HepG2 (cell line): Measurements from ENCODE around the gene CYB5A. TPM values are rescaled to one million over a fixed set of nuclear protein-coding genes. Genes with fewer than 3 reads are reported as not detected.

Source experiments
- ARNTL ChIP-seq: sonication (generic); formaldehyde crosslinking; IDR thresholded peaks from 2 replicates; pipeline ENCODE4 v1.4.0; 2020; ENCODE audit warnings: mild to moderate bottlenecking, missing genetic modification reagents
- ATRX ChIP-seq: sonication (generic); formaldehyde crosslinking; IDR thresholded peaks from 2 replicates; pipeline ENCODE4 v1.4.0; 2020; ENCODE audit warnings: missing genetic modification reagents, borderline replicate concordance
- BORCS8-MEF2B ChIP-seq: sonication (generic); formaldehyde crosslinking; IDR thresholded peaks from 2 replicates; pipeline ENCODE4 v1.8.0; 2022; ENCODE audit warnings: mild to moderate bottlenecking, missing genetic modification reagents
- CREB3 ChIP-seq: sonication (generic); formaldehyde crosslinking; IDR thresholded peaks from 2 replicates; pipeline ENCODE4 v1.5.0; 2020; ENCODE audit warnings: missing genetic modification reagents
- DBP ChIP-seq: sonication (generic); formaldehyde crosslinking; IDR thresholded peaks from 2 replicates; pipeline ENCODE4 v1.4.0; 2020; ENCODE audit warnings: missing genetic modification reagents; ENCODE audit errors: not compliant biosample characterization
- ELF3 ChIP-seq: IDR thresholded peaks from 2 replicates; pipeline ENCODE4 v1.6.1; 2016; ENCODE audit warnings: missing genetic modification reagents, missing compliant biosample characterization
- GATA4 ChIP-seq: sonication (generic); IDR thresholded peaks from 2 replicates; pipeline ENCODE4 v1.6.1; 2016; ENCODE audit warnings: antibody characterized with exemption, low read depth, borderline replicate concordance
- GFI1 ChIP-seq: sonication (generic); formaldehyde crosslinking; IDR thresholded peaks from 2 replicates; pipeline ENCODE4 v1.5.0; 2020; ENCODE audit warnings: missing genetic modification reagents, mild to moderate bottlenecking, borderline replicate concordance
- GMEB1 ChIP-seq: sonication (generic); formaldehyde crosslinking; IDR thresholded peaks from 2 replicates; pipeline ENCODE4 v1.5.1; 2020; ENCODE audit warnings: missing genetic modification reagents, mild to moderate bottlenecking, borderline replicate concordance
- GPN1 ChIP-seq: sonication (generic); formaldehyde crosslinking; IDR thresholded peaks from 2 replicates; pipeline ENCODE4 v1.5.1; 2020; ENCODE audit warnings: missing genetic modification reagents, borderline replicate concordance
- IKZF1 ChIP-seq: fragments of 450-650 bp; IDR thresholded peaks from 2 replicates; pipeline ENCODE4 v1.7.1; 2016
- PLRG1 ChIP-seq: fragments of 450-650 bp; conservative IDR thresholded peaks from 2 replicates; pipeline ENCODE4 v1.6.1; 2016
- RFX1 ChIP-seq: fragments of 450-650 bp; IDR thresholded peaks from 2 replicates; pipeline ENCODE4 v1.6.1; 2017
- SRSF1 ChIP-seq: fragments of 200-400 bp; formaldehyde crosslinking; optimal IDR thresholded peaks from 2 replicates; pipeline ENCODE3; 2017; ENCODE audit warnings: mild to moderate bottlenecking, low read depth, low read length, moderate library complexity
- TEAD2 ChIP-seq: sonication (generic); formaldehyde crosslinking; IDR thresholded peaks from 2 replicates; pipeline ENCODE4 v1.9.0; 2021; ENCODE audit warnings: missing genetic modification reagents
- ZBTB26 ChIP-seq: IDR thresholded peaks from 2 replicates; pipeline ENCODE4 v1.6.1; 2016; ENCODE audit warnings: missing compliant biosample characterization, missing genetic modification reagents, borderline replicate concordance
- ZNF367 ChIP-seq: sonication (generic); formaldehyde crosslinking; IDR thresholded peaks from 2 replicates; pipeline ENCODE4 v1.4.0; 2020; ENCODE audit warnings: missing genetic modification reagents, borderline replicate concordance
- ZNF460 ChIP-seq: sonication (generic); formaldehyde crosslinking; IDR thresholded peaks from 2 replicates; pipeline ENCODE4 v1.5.1; 2020; ENCODE audit warnings: missing genetic modification reagents, mild to moderate bottlenecking, borderline replicate concordance
- ZNF556 ChIP-seq: sonication (generic); formaldehyde crosslinking; IDR thresholded peaks from 2 replicates; pipeline ENCODE4 v1.4.0; 2020; ENCODE audit warnings: mild to moderate bottlenecking, missing genetic modification reagents, borderline replicate concordance
- ZNF570 ChIP-seq: sonication (generic); formaldehyde crosslinking; IDR thresholded peaks from 2 replicates; pipeline ENCODE4 v1.4.0; 2020; ENCODE audit warnings: mild to moderate bottlenecking, missing genetic modification reagents, borderline replicate concordance
- ZNF574 ChIP-seq: sonication (generic); formaldehyde crosslinking; IDR thresholded peaks from 2 replicates; pipeline ENCODE4 v1.4.0; 2020; ENCODE audit warnings: missing genetic modification reagents
- ZNF674 ChIP-seq: sonication (generic); formaldehyde crosslinking; IDR thresholded peaks from 2 replicates; pipeline ENCODE4 v1.5.0; 2020; ENCODE audit warnings: low read depth, mild to moderate bottlenecking, missing genetic modification reagents
- ZNF790 ChIP-seq: sonication (generic); formaldehyde crosslinking; IDR thresholded peaks from 2 replicates; pipeline ENCODE4 v1.8.0; 2022; ENCODE audit warnings: missing genetic modification reagents, mild to moderate bottlenecking, borderline replicate concordance
- polyA plus RNA-seq, 8 experiments: library from polyadenylated mRNA; depleted of rRNA in 3 of 8; stranded (reverse) in 7 of 8; unstranded in 1 of 8; fragments of >200 nt; fragmentation: Illumina TruSeq in 4 of 8; extraction: Trizol in 4 of 8; gene quantifications; 2 replicates each; pipeline versions ENCODE4 v1.2.1 to v1.2.3, GENCODE V29; 2011 to 2016; ENCODE audit warnings: low read depth in 4 of 8, missing spikeins in 1 of 8, mixed read lengths in 1 of 8; ENCODE audit not compliant: insufficient read depth in 1 of 8
- total RNA-seq, 5 experiments: library from RNA; depleted of rRNA; stranded (reverse); fragments of >200 nt; fragmentation: Illumina TruSeq; extraction: Trizol; gene quantifications; 2 replicates each; pipeline ENCODE4 v1.2.3, GENCODE V29; 2016; ENCODE audit warnings: low read depth in 1 of 5

Gene CYB5A
- total and polyA plus RNA-seq, 2 of the 13 experiments (the other 11 are each of a cell fraction or from before 2014, with no cell fraction given), result 215 to 356 TPM

GRCh38 chr18:74281980-74282754, 9.6 kb downstream of the CYB5A start (continued):
- TF ChIP-seq ZNF574 (CRISPR knock-in tag), result peak; percentile 46
- TF ChIP-seq DBP (CRISPR knock-in tag), result no peak
- no peak for TF ChIP-seq BORCS8-MEF2B (CRISPR knock-in tag)
- TF ChIP-seq GATA4, result no peak
- TF ChIP-seq GPN1 (CRISPR knock-in tag), result no peak
- TF ChIP-seq GMEB1 (CRISPR knock-in tag), result no peak
- TF ChIP-seq ZNF790, result no peak
- no peak for TF ChIP-seq ATRX
- TF ChIP-seq ARNTL (CRISPR knock-in tag), result no peak
- no peak for TF ChIP-seq RFX1
- TF ChIP-seq ZBTB26 (CRISPR knock-in tag), result no peak
- no peak for TF ChIP-seq SRSF1
- no peak for TF ChIP-seq ZNF556 (CRISPR knock-in tag)
- no peak for TF ChIP-seq CREB3 (CRISPR knock-in tag)
- TF ChIP-seq IKZF1, result no peak
- TF ChIP-seq ZNF367 (CRISPR knock-in tag), result no peak
- TF ChIP-seq GFI1 (CRISPR knock-in tag), result 0 out of 2 replicates have a peak, but pooled peaks have one; percentile 13
- TF ChIP-seq ZNF460 (CRISPR knock-in tag), result no peak
- TF ChIP-seq ZNF570, result no peak
- TF ChIP-seq TEAD2 (CRISPR knock-in tag), result no peak
- no peak for TF ChIP-seq ZNF674 (CRISPR knock-in tag)
- TF ChIP-seq PLRG1, result no peak
- TF ChIP-seq ELF3 (CRISPR knock-in tag), result 0 out of 2 replicates have a peak, but pooled peaks have one; percentile 9
